Small intestine (tissue), 7 donors: Measurements from ENCODE around the gene SLC29A4. TPM values are rescaled to one million over a fixed set of nuclear protein-coding genes. Genes with fewer than 3 reads are reported as not detected.
"Not testable (repeated sequence)": the region's sequence is repeated elsewhere in the genome, so short reads cannot be mapped to it uniquely, and the experiment has no call there.

Experiments
- DNase-seq, 2 donors: peaks; one replicate each; pipeline versions ENCODE4 v3.0.0 to v3.0.0-alpha.2; 2013
- FAIRE-seq: peaks from 2 replicates; lab custom pipeline; 2012; peaks lifted over from hg19 to GRCh38; lab: Jason Lieb, UNC
- H3K27ac ChIP-seq, 3 donors: one replicate each; pipeline ENCODE4 v1.5.1; 2013; ENCODE audit warnings: low read length in 2 of 3, mild to moderate bottlenecking in 2 of 3, control low read depth in 1 of 3, inconsistent platforms in 1 of 3, low read depth in 1 of 3, moderate library complexity in 1 of 3
- H3K27me3 ChIP-seq, 3 donors: one replicate each; pipeline ENCODE4 v1.6.1; 2013; ENCODE audit warnings: low read length in 3 of 3, inconsistent platforms in 1 of 3; ENCODE audit not compliant: control insufficient read depth in 3 of 3, insufficient read depth in 3 of 3
- H3K36me3 ChIP-seq, 3 donors: one replicate each; pipeline ENCODE4 v1.6.1; 2013; ENCODE audit warnings: low read length in 3 of 3, inconsistent platforms in 1 of 3, low read depth in 1 of 3, mild to moderate bottlenecking in 1 of 3, moderate library complexity in 1 of 3; ENCODE audit not compliant: control insufficient read depth in 3 of 3, insufficient read depth in 2 of 3
- H3K4me1 ChIP-seq, 3 donors: one replicate each; pipeline ENCODE4 v1.6.1; 2013; ENCODE audit warnings: low read length in 2 of 3, inconsistent platforms in 1 of 3, low read depth in 1 of 3, mild to moderate bottlenecking in 1 of 3, moderate library complexity in 1 of 3; ENCODE audit not compliant: control insufficient read depth in 3 of 3, insufficient read depth in 2 of 3
- H3K4me3 ChIP-seq, 3 donors: one replicate each; pipeline ENCODE4 v1.5.1; 2013; ENCODE audit warnings: low read length in 3 of 3, control low read depth in 1 of 3, inconsistent platforms in 1 of 3, low read depth in 1 of 3, mild to moderate bottlenecking in 1 of 3, moderate library complexity in 1 of 3
- H3K9me3 ChIP-seq, 2 donors: one replicate each; pipeline ENCODE4 v1.6.1; 2013; ENCODE audit warnings: low read depth in 1 of 2, low read length in 1 of 2; ENCODE audit not compliant: control insufficient read depth in 2 of 2, insufficient read depth in 1 of 2
- WGBS, 3 donors: extraction: QIAGEN DNeasy Blood & Tissue Kit; methylation state at CpG; one replicate each; pipeline ENCODE4 v1.1.7; 2013; 5-methylcytosine and 5-hydroxymethylcytosine counted together
- polyA plus RNA-seq, 4 donors: library from polyadenylated mRNA; stranded (reverse) in 3 of 4; unstranded in 1 of 4; fragments of 200-250 nt in 3 of 4; fragments of 120-200 nt in 1 of 4; gene quantifications; one replicate each; pipeline versions ENCODE4 v1.2.1 to v1.2.3, GENCODE V29; 2013
- donor health status: healthy with polysubstance abuse.
- donor health status: control.
- donor health status: control.
- donor health status: Bipolar disorder and iron deficiency.
- donor health status: healthy.

The SLC29A4 gene
- polyA plus RNA-seq, 4 donors = 1.1 to 29.3 (median 3.2) TPM

GRCh38 chr7:5307221-5308142, 24.7 kb downstream of the SLC29A4 start:
- WGBS, 3 donors = 79 to 90% (median 85%) methylated on average over 34 to 39 of the region's 39 CpGs
- H3K9me3 ChIP-seq, H3K4me1 ChIP-seq, H3K27ac ChIP-seq, H3K27me3 ChIP-seq, FAIRE-seq, H3K4me3 ChIP-seq: not testable (repeated sequence)
- DNase-seq = peak in 1 of 2 donors; percentile 33
- peaks cover 0 to 65% (median 11%) of the 10 kb centered on the region in 3 donors for H3K36me3 ChIP-seq

GRCh38 chr7:5309146-5309545, 26.4 kb downstream of the SLC29A4 start:
- Histone ChIP-seq H3K27ac (no peak overlapping the region), H3K9me3 (no peaks in the 10 kb centered on the region), H3K36me3 (peaks cover 3 to 66% (median 13%) of the 10 kb centered on the region in 3 donors), H3K4me3 (no peak overlapping the region), H3K27me3 (no peaks in the 10 kb centered on the region), H3K4me1 (no peaks in the 10 kb centered on the region)
- 94 to 96% (median 95%) methylated on average over 19 to 25 of the region's 25 CpGs for WGBS, 3 donors
- DNase-seq = no peak
- FAIRE-seq = no peak

DNA sequence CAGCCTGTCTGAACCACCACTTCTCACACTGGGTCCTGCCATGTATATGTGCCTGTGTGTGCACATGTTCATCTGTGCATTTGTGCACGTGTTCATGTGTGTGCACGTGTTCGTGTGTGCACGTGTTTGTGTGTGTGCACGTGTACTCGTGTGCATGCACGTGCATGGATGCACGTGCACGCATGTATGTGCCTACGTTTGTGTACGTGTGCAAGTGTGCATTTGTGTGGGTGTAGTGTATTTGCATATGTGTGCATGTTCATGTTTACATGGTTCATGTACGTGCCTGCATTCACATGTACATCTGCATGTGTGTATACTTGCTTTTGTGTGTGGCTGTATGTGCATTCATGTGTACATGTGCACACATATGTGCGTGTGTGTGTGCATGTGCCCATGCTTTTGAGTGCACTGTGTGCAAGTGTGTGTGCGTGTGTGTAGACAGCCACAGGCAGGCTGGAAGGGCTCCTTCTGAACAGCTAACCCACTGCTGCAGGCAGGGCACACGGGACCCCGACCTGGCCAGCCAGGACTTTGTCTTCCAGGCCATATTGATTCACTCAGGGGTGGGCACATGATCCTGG, 28.2 kb downstream of the SLC29A4 start:
- no peaks in the 10 kb centered on the region for H3K9me3 ChIP-seq
- peaks cover 3 to 80% (median 15%) of the 10 kb centered on the region in 3 donors for H3K36me3 ChIP-seq
- H3K27ac ChIP-seq = no peak overlapping the region
- WGBS, 3 donors = 90 to 96% (median 93%) methylated on average over 16 of the region's 16 CpGs
- FAIRE-seq (no peak), DNase-seq (no peak)
- no peaks in the 10 kb centered on the region for H3K27me3 ChIP-seq
- no peak overlapping the region for H3K4me3 ChIP-seq
- H3K4me1 ChIP-seq = no peaks in the 10 kb centered on the region

DNA sequence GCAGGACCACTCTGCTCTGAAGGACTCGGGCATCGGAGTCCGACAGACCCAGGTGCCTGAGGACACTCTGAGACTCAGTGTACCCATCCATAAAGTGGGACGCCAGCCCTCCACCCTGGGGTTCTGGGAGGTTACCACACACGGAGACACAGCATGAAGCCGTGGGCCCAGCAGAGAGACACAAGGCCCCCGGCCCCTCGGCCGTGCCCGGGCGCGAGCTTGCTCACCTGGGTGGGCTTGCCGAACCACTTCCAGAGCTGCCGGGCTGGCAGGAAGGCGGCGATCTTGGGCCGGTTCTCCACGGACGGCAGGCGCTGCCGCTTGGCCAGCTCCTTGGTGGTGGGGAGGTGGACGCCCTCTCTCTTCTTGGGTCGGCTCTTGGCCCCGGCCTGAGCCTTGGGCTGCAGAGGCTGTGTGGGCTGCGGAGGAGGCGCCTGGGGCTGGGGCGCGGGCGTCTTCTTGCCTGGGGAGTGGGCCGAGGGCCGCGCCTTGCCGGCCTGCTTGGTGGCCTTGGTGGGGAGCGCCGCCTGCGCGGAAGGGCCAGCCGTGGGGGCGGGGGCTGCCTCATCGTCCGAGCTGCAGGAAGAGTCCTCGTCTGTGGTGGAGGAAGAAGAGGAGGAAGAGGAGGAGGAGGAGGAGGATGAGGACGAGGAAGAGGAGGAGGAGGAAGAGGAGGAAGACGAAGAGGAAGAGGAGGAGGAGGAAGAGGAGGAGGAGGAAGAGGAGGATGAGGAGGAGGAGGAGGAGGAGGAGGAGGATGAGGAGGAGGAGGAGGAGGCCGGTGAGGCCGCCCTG, 29.7 kb downstream of the SLC29A4 start:
- not testable (repeated sequence) for H3K4me3 ChIP-seq, DNase-seq, FAIRE-seq, H3K27me3 ChIP-seq, H3K4me1 ChIP-seq, H3K9me3 ChIP-seq, H3K27ac ChIP-seq
- WGBS, 3 donors = 91 to 95% (median 95%) methylated on average over 26 to 42 of the region's 46 CpGs
- peaks cover 3 to 81% (median 15%) of the 10 kb centered on the region in 3 donors for H3K36me3 ChIP-seq

DNA sequence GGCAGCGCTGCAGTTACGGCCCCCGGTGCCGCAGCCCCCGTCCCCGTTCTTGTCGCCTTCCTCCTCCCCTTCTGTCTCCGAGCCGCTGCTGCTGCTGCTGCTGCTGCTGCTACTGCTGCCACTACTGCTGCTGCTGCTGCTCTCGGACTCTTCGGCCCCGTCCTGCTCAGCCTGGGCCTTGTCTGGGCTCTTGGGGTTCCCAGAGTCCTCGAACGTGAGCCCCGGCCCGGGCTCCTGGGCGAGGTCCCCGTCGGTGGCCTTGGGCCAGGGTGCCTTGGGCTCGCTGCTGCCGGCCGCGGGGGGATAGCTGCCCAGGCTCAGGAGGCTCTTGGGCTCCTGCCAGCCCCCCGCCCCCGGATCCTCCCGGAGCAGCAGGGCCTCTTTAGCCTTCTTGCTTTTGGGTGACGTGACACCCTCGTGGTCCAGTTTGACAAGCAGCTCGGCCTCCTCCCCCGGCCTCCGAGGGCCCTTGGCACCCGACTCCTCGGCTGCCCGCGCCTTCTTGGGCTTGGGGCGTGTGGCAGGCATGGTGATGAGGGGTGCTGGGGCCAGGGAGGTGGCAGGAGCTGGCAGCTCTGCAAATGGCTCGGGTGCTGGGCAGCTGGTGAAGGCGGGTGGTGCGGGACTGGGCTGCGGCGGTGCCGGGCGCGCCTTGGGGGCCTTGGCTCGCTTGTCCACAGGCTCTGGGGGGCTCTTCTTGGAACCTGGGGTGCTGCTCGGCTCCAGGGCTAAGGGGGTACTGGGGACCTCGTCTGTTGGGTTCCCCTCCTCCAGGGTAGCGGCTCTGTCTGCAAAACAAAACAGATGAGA, 30.5 kb downstream of the SLC29A4 start:
- not testable (repeated sequence) for H3K9me3 ChIP-seq, H3K27ac ChIP-seq, H3K27me3 ChIP-seq, DNase-seq, FAIRE-seq, H3K4me3 ChIP-seq, H3K4me1 ChIP-seq
- 83 to 88% (median 86%) methylated on average over 32 to 48 of the region's 48 CpGs for WGBS, 3 donors
- peaks cover 3 to 77% (median 11%) of the 10 kb centered on the region in 3 donors for H3K36me3 ChIP-seq

DNA sequence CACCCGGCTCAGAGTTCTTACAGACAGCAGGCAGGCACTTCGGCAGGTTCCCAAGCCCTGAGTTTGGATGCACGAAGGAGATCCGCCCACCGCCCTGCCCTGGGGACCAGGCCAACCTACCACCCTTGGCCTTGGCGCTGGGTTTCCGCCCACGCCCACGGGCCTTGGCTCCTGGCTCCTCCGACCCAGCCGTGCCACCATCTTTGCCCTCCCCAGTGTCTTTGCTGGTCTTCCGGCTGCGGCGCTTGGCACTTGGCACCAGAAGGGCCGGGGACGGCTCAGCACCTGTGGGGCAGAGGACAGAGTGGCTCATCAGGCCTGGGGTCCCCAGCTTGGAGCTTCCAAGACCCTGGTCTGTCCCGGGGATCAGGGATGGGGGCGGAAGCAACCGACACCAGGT, 32.1 kb downstream of the SLC29A4 start:
- WGBS, 3 donors = 90 to 96% (median 91%) methylated on average over 16 to 19 of the region's 19 CpGs
- no peak for FAIRE-seq
- DNase-seq = no peak
- Histone ChIP-seq H3K4me1 (no peaks in the 10 kb centered on the region), H3K27me3 (no peaks in the 10 kb centered on the region), H3K27ac (no peak overlapping the region), H3K36me3 (peaks cover 3 to 78% (median 11%) of the 10 kb centered on the region in 3 donors), H3K9me3 (peaks cover 0 to 7% of the 10 kb centered on the region in 2 donors), H3K4me3 (no peak overlapping the region)

- H3K36me3 ChIP-seq = peaks cover 3 to 81% (median 12%) of the 10 kb centered on the region in 3 donors
- 97 to 99% (median 97%) methylated on average over 14 of the region's 14 CpGs for WGBS, 3 donors
- no peak overlapping the region for H3K27ac ChIP-seq
- H3K4me3 ChIP-seq = no peak overlapping the region
- H3K27me3 ChIP-seq = no peaks in the 10 kb centered on the region
- no peaks in the 10 kb centered on the region for H3K4me1 ChIP-seq
- FAIRE-seq = no peak
- peaks cover 0 to 9% of the 10 kb centered on the region in 2 donors for H3K9me3 ChIP-seq
- DNase-seq = no peak
Measured at GRCh38 chr7:5315761-5316160, 33.0 kb downstream of the SLC29A4 start.
